Lower leg skin (tissue), 3 donors: ENCODE data around the gene ALG11.

Experiments
- CTCF ChIP-seq, 3 donors: fragments of 450-650 bp; IDR thresholded peaks; one replicate each; pipeline ENCODE4 v1.5.1; 2016; ENCODE audit warnings: antibody characterized with exemption in 3 of 3, mild to moderate bottlenecking in 3 of 3, moderate library complexity in 2 of 3
- POLR2A ChIP-seq, 2 donors: fragments of 450-650 bp; IDR thresholded peaks; one replicate each; pipeline ENCODE4 v1.6.1; 2016 to 2017; ENCODE audit warnings: antibody characterized with exemption in 2 of 2, mild to moderate bottlenecking in 1 of 2, moderate library complexity in 1 of 2

- TF ChIP-seq CTCF (IDR thresholded peaks at IDR 0.05) = no peak
- TF ChIP-seq POLR2A (IDR thresholded peaks at IDR 0.05) = no peak
Observed at GRCh38 chr13:52043675-52044074, 31.5 kb downstream of the ALG11 start.
